ENCODE results near the gene MSRB3. TPM values are rescaled to one million over a fixed set of nuclear protein-coding genes. Genes with fewer than 3 reads are reported as not detected.
"Not testable (repeated sequence)": the region's sequence is repeated elsewhere in the genome, so short reads cannot be mapped to it uniquely, and the experiment has no call there.

The MSRB3 gene
- total RNA-seq, 1 donor from 2014 or later, result 21.4 TPM

DNA sequence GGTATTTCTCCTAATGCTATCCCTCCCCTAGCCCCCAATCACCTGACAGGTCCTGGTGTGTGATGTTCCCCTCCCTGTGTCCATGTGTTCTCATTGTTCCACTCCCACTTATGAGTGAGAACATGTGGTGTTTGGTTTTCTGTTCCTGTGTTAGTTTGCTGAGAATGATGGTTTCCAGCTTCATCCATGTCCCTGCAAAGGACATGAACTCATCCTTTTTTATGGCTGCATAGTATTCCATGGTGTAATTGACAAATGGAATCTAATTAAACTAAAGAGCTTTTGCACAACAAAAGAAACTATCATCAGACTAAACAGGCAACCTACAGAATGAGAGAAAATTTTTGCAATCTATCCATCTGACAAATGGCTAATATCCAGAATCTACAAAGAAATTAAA is 178.9 kb downstream of the MSRB3 start:
- not testable (repeated sequence) for DNase-seq (ENCODE audit: low read depth)

- no peak for DNase-seq (ENCODE audit: low read depth)
Observed at GRCh38 chr12:65458718-65459117, 180.2 kb downstream of the MSRB3 start.

GRCh38 chr12:65459545-65459944 is 181.1 kb downstream of the MSRB3 start:
- no peak for DNase-seq (ENCODE audit: low read depth)

DNA sequence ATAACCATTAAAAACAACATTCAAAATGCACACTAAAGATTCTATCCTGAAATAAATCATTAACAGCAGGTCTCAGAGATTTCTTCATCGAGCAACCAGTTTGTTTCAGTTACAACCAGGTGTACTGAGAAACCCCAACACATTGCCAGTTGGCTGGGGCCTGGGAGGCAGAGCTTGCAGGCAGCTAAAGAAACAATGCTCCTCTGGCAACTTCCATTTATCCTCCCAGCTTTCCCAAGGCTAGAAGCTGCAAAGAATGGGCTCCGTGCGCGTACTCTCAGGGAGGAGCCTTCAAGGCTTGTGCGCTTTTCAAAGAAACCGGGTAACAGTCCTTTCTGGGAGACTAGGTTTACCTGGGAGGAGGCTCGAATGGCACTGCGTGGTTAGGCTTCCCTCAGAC is 181.6 kb downstream of the MSRB3 start:
- peak; percentile 80 for DNase-seq (ENCODE audit: low read depth)

GRCh38 chr12:65461017-65461416 is 182.5 kb downstream of the MSRB3 start:
- no peak for DNase-seq (ENCODE audit: low read depth)

- peak; percentile 71 for DNase-seq (ENCODE audit: low read depth)
Observed at GRCh38 chr12:65462484-65462883, 184.0 kb downstream of the MSRB3 start.

DNA sequence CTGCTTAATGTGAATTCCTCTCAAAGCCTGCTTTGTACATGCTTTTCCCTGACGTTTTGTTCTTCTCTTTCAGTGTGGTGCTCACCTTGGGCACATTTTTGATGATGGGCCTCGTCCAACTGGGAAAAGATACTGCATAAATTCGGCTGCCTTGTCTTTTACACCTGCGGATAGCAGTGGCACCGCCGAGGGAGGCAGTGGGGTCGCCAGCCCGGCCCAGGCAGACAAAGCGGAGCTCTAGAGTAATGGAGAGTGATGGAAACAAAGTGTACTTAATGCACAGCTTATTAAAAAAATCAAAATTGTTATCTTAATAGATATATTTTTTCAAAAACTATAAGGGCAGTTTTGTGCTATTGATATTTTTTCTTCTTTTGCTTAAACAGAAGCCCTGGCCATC is 184.6 kb downstream of the MSRB3 start:
- no peak for DNase-seq (ENCODE audit: low read depth)

DNA sequence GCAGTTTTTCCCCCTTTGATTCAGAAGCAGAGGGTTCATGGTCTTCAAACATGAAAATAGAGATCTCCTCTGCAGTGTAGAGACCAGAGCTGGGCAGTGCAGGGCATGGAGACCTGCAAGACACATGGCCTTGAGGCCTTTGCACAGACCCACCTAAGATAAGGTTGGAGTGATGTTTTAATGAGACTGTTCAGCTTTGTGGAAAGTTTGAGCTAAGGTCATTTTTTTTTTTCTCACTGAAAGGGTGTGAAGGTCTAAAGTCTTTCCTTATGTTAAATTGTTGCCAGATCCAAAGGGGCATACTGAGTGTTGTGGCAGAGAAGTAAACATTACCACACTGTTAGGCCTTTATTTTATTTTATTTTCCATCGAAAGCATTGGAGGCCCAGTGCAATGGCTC is 185.1 kb downstream of the MSRB3 start:
- DNase-seq (ENCODE audit: low read depth), result no peak

GRCh38 chr12:65464930-65465329 is 186.4 kb downstream of the MSRB3 start:
- DNase-seq (ENCODE audit: low read depth), result peak; percentile 84

GRCh38 chr12:65465766-65466547 is 187.5 kb downstream of the MSRB3 start:
- no peak for DNase-seq (ENCODE audit: low read depth)

GRCh38 chr12:65466911-65467310 is 188.4 kb downstream of the MSRB3 start:
- no peak for DNase-seq (ENCODE audit: low read depth)

DNA sequence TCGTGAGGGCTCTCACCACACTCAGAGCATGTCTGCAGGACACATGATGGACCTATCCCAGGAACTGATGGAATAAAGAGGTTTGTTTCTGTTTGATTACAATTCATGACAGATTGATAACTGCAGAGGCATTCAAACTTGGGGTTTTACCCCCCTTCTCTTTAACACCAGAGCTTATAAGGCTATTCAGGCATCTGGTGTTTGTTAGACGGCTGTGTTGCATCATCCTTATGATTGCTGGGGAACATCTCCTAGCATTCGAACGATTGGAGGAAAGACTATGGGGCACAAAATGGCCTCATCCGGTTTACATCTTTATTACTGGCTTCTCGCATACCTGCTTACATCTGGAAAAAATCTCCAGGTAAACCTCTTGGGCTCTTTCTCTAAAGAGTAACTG is 191.8 kb downstream of the MSRB3 start:
- DNase-seq (ENCODE audit: low read depth), result no peak

DNA sequence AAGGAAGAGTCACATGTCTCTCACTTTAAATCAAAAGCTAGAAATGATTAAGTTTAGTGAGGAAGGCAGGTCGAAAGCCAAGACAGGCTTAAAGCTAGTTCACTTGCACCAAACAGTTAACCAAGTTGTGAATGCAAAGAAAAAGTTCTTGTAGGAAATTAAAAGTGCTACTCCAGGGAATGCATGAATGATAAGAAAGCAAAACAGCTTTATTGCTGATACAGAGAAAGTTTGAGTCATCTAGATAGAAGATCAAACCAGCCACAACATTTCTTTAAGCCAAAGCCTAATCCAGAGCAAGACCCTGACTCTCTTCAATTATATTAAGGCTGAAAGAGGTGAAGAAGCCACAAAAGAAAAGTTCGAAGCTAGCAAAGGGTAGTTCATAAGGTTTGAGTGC is 193.6 kb downstream of the MSRB3 start:
- no peak for DNase-seq (ENCODE audit: low read depth)

DNA sequence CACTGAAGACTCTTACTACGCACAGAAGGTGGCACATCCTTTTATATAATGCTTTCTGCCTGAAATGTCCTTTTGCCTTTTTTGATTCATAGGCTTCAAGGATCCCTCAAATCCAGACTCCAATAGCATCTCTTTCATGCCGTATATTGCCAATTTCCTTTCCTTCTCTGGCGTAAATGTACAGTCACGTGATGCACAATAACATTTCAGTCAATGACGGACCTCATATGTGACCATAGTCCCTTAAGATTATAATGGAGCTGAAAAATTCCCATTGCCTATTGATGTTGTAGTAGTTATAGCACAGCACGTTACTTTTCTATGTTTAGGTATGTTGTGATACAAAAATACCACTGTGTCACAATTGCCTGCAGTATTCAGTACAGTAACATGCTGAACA is 196.3 kb downstream of the MSRB3 start:
- no peak for DNase-seq (ENCODE audit: low read depth)

DNA sequence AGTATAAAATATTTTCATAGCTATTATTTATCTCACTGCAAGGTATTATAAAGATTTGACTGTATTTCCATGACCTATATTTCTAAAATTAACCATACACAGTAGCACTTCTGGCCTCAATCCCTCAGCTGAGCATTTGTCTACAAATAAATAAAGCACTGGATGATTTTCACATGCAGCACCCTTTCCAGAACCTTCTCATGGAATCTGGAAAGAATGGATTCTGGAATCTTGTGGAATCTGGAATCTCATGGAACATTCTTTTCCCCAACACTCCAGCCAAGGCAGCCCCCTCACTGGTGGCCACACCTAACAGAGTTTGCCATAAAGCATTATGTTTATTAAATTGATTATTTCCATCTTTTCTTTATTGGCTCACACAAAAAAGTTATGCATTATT is 199.2 kb downstream of the MSRB3 start:
- no peak for DNase-seq (ENCODE audit: low read depth)

- not testable (repeated sequence) for DNase-seq (ENCODE audit: low read depth)
Observed at GRCh38 chr12:65483891-65484516, 205.5 kb downstream of the MSRB3 start.

DNA sequence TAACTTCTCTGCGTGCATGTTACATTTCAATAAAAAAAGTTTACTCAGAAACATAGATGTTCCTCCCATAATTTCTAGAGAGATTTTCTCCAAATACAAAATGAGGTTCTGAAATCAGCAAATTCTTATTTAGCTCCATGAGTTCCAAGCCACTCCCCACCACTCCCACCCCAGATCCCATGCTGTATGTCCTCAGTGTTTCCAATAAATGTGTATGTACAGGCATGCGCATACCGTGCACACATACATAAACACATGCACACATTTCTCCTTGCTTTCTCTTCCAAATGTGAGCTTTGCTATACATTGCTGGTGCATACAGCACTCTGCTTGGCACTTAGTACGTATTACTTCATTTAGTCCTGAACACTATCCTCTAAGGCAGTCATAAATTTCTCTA is 209.7 kb downstream of the MSRB3 start:
- DNase-seq (ENCODE audit: low read depth), result no peak

GRCh38 chr12:65490250-65490649 is 211.8 kb downstream of the MSRB3 start:
- peak; percentile 80 for DNase-seq (ENCODE audit: low read depth)

GRCh38 chr12:65492998-65493912 is 214.8 kb downstream of the MSRB3 start:
- DNase-seq (ENCODE audit: low read depth), result peak; percentile 30

GRCh38 chr12:65493913-65494245 is 215.4 kb downstream of the MSRB3 start:
- DNase-seq (ENCODE audit: low read depth), result peak; percentile 77

DNA sequence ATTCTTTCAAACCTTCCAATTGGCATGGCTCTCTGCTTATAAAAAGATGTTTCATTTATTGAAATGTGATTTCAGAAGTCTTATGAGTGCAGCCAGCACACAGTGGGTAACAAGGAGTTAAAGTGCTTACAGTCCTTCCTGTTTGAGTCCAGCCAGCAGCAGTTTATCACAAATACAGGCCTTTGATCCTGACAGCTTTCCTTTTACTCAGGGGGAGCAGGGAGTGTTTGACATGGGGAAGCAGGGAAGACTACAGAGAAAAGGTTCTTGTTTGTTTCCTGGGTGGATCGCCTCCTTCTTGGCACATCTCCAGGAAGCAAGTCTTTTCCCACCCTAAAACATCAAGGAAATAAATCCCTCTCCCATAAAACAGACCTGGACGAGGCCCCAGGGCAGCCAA is 216.1 kb downstream of the MSRB3 start:
- no peak for DNase-seq (ENCODE audit: low read depth)

GRCh38 chr12:65495233-65495632 is 216.8 kb downstream of the MSRB3 start:
- DNase-seq (ENCODE audit: low read depth), result peak; percentile 88

- DNase-seq (ENCODE audit: low read depth), result no peak
Observed at GRCh38 chr12:65496617-65497016, 218.1 kb downstream of the MSRB3 start.

All from renal cortical epithelial cell (primary cell).